Prostate gland (tissue), 2 donors: ENCODE results near the gene PSMA7. TPM values are rescaled to one million over a fixed set of nuclear protein-coding genes. Genes with fewer than 3 reads are reported as not detected.

Experiments used
- DNase-seq: peaks from one replicate; pipeline ENCODE4 v3.0.0-alpha.2; 2019; ENCODE audit warnings: low spot score
- H3K27ac ChIP-seq, 2 donors: fragments of 200-600 bp; sonication (generic); 2 replicates each; pipeline ENCODE4 v1.5.1; 2017 to 2019
- H3K27me3 ChIP-seq: fragments of 200-600 bp; sonication (generic); replicated peaks from 2 replicates; pipeline ENCODE4 v1.5.1; 2019; ENCODE audit not compliant: insufficient read depth
- H3K36me3 ChIP-seq, 2 donors: fragments of 200-600 bp; sonication (generic); 1 replicate in 1 of 2; 2 replicates in 1 of 2; pipeline versions ENCODE4 v1.5.1 to v1.8.1; 2017 to 2019
- H3K4me1 ChIP-seq: fragments of 200-600 bp; sonication (generic); replicated peaks from 2 replicates; pipeline ENCODE4 v1.5.1; 2019
- H3K4me3 ChIP-seq, 2 donors: fragments of 200-600 bp; sonication (generic); 2 replicates each; pipeline ENCODE4 v1.5.1; 2017 to 2019
- H3K9me3 ChIP-seq: fragments of 200-600 bp; sonication (generic); 2 replicates; pipeline ENCODE4 v1.5.1; 2017
- POLR2A ChIP-seq: fragments of 450-650 bp; IDR thresholded peaks from one replicate; pipeline ENCODE4 v1.6.1; 2016; ENCODE audit warnings: antibody characterized with exemption, mild to moderate bottlenecking
- POLR2AphosphoS5 ChIP-seq: sonication (generic); formaldehyde crosslinking; IDR thresholded peaks from one replicate; pipeline ENCODE4 v1.6.1; 2017; ENCODE audit warnings: antibody characterized with exemption
- WGBS: methylation state at CpG from one replicate; pipeline ENCODE4 v1.1.5; 2018; 5-methylcytosine and 5-hydroxymethylcytosine counted together
- intact Hi-C: fragments of 100-400 bp; cut with DNase I; formaldehyde crosslinking; loops from one replicate; pipeline ENCODE4 v1.14.2; 2022
- total RNA-seq, 2 donors: library from RNA; depleted of rRNA; stranded (reverse); fragments of >200 nt; gene quantifications; one replicate each; pipeline ENCODE4 v1.1.0, GENCODE V29; 2016
- TF ChIP-seq, protein P1 (sequence below), 4 experiments: fragments of 200-600 bp in 2 of 4; fragments of 450-650 bp in 2 of 4; sonication (generic) in 2 of 4; IDR thresholded peaks; 1 replicate in 3 of 4; 2 replicates in 1 of 4; pipeline ENCODE4 v1.5.1; 2016 to 2019; ENCODE audit warnings: antibody characterized with exemption in 4 of 4, mild to moderate bottlenecking in 2 of 4, moderate library complexity in 2 of 4

The PSMA7 gene
- total RNA-seq, 2 donors from 2014 or later = 176 to 250 TPM

DNA sequence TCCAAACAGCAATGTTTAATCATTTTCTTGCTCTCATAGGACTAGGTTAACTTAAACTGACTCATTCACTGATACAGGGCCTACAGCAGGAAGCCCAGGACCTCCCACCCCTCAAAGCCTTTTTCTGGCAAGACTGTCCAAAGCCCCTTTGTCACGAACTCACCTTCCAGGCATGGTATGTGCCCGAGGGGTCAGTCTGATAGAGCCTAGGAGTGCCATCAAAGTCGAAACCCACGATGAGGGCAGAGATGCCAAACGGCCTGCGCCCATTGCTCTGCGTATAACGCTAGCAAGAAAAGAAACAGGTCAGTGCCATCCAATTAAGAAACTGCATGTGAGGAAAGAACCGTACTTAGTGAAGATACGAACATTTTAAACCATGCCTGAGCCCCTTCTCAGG is 4.3 kb downstream of the PSMA7 start:
- intact Hi-C loops = loop anchor here (5.0 kb wide), 1 partner anchor 127 kb away; no protein-coding TSS in a partner anchor
- TF ChIP-seq, protein P1, sequence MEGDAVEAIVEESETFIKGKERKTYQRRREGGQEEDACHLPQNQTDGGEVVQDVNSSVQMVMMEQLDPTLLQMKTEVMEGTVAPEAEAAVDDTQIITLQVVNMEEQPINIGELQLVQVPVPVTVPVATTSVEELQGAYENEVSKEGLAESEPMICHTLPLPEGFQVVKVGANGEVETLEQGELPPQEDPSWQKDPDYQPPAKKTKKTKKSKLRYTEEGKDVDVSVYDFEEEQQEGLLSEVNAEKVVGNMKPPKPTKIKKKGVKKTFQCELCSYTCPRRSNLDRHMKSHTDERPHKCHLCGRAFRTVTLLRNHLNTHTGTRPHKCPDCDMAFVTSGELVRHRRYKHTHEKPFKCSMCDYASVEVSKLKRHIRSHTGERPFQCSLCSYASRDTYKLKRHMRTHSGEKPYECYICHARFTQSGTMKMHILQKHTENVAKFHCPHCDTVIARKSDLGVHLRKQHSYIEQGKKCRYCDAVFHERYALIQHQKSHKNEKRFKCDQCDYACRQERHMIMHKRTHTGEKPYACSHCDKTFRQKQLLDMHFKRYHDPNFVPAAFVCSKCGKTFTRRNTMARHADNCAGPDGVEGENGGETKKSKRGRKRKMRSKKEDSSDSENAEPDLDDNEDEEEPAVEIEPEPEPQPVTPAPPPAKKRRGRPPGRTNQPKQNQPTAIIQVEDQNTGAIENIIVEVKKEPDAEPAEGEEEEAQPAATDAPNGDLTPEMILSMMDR (IDR thresholded peaks at IDR 0.05) = no peak
- TF ChIP-seq POLR2A (no peak), POLR2AphosphoS5 (no peak)
- peaks cover 19 to 23% of the 10 kb centered on the region in 2 donors for H3K36me3 ChIP-seq
- H3K4me3 ChIP-seq = no peak overlapping the region
- no peak for DNase-seq
- no peak overlapping the region for H3K27ac ChIP-seq
- H3K4me1 ChIP-seq = peaks cover 6% of the 10 kb centered on the region
- no peaks in the 10 kb centered on the region for H3K9me3 ChIP-seq
- no peaks in the 10 kb centered on the region for H3K27me3 ChIP-seq
- WGBS = 91% methylated on average over 10 of the region's 10 CpGs

DNA sequence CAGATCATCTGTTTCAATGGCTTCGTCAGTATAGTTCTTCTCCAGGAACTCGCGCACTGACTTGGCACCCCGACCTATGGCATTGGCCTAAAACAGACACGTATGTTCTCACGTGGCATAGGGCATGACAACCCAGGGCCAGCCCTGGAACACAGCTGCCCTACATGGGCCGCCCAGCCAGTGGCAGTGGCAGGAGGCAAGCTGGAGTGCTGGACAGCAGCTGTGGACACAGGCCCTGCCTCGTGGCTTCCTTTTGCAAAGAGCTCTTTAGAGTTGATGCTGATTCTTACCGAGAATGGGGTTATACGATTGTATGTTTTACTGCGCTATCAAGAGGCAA is 5.0 kb downstream of the PSMA7 start:
- Histone ChIP-seq H3K4me1 (peaks cover 6% of the 10 kb centered on the region), H3K9me3 (no peaks in the 10 kb centered on the region), H3K27me3 (no peaks in the 10 kb centered on the region), H3K27ac (no peak overlapping the region), H3K36me3 (peaks cover 19 to 25% of the 10 kb centered on the region in 2 donors), H3K4me3 (no peak overlapping the region)
- intact Hi-C loops = loop anchor here (5.0 kb wide), 1 partner anchor 126 kb away; no protein-coding TSS in a partner anchor
- 75% methylated on average over 11 of the region's 11 CpGs for WGBS
- TF ChIP-seq POLR2AphosphoS5 = no peak
- TF ChIP-seq, protein P1 (IDR thresholded peaks at IDR 0.05) = no peak
- TF ChIP-seq POLR2A = no peak
- no peak for DNase-seq

DNA sequence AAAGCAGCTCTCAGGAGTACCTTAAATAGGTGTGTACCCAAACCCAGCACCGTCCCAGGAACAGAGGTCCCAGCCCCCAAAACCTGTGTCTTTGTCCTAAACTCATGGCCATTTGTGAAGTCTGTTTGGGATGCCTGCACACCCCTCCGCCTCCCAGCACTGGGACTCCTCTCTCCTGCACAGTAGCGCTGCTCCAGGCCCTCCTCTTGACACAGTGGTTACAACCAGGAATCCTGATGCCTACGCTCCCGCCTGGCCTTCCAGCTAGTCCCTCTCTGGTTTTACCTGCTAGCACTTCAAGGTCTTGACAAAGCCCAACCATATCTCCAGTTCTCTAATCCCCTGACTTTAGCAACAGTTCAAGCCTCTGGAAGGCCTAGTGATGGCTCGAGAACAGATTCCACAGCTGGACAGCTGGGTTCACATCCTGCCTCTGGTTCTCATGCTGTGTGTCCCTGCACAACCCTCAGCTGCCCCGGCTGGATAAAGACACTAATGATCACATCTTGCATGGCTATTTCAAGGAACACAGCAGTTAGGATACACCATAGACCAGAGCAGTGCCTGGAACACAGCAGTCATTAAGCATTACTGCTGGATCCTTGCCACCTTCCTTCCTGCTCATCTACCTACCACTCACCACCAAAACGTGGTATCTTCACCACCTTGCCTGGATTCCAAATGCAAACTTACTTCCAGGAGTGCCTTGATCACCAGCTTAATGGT is 5.6 kb downstream of the PSMA7 start:
- Histone ChIP-seq H3K4me3 (no peak overlapping the region), H3K27ac (no peak overlapping the region), H3K36me3 (peaks cover 19 to 30% of the 10 kb centered on the region in 2 donors), H3K27me3 (no peaks in the 10 kb centered on the region), H3K4me1 (peaks cover 6% of the 10 kb centered on the region), H3K9me3 (no peaks in the 10 kb centered on the region)
- intact Hi-C loops = loop anchor here (2.0 to 5.0 kb wide), 2 partner anchors 111 to 125 kb away; no protein-coding TSS in a partner anchor
- no peak for DNase-seq
- TF ChIP-seq, protein P1 (IDR thresholded peaks at IDR 0.05) = no peak
- TF ChIP-seq POLR2AphosphoS5 = no peak
- TF ChIP-seq POLR2A = no peak
- WGBS = 82% methylated on average over 8 of the region's 8 CpGs

DNA sequence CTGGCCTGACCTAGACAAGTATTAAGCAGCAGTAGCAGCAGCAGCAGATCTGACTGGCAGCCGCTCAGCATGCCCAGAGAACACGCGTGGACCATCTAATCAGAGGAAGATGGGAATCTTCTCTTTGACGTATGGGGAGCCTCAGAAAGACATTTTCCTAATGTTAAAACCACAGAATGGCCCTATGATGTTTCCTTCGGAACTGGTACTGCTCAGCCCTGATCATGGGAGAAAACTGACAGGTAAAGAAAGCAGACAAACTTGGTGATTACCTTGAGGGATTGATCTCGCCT is 6.2 kb downstream of the PSMA7 start:
- no peak for TF ChIP-seq POLR2A
- TF ChIP-seq, protein P1 (IDR thresholded peaks at IDR 0.05) = no peak
- no peak for TF ChIP-seq POLR2AphosphoS5
- no peak overlapping the region for H3K4me3 ChIP-seq
- no peaks in the 10 kb centered on the region for H3K27me3 ChIP-seq
- no peak overlapping the region for H3K27ac ChIP-seq
- peaks cover 19 to 33% of the 10 kb centered on the region in 2 donors for H3K36me3 ChIP-seq
- 73% methylated on average over 6 of the region's 6 CpGs for WGBS
- H3K4me1 ChIP-seq = peaks cover 6% of the 10 kb centered on the region
- intact Hi-C loops = loop anchor here (2.0 to 5.0 kb wide), 2 partner anchors 110 to 125 kb away; no protein-coding TSS in a partner anchor
- DNase-seq = no peak
- no peaks in the 10 kb centered on the region for H3K9me3 ChIP-seq
